Thymus (tissue), 11 donors: ENCODE data around the gene H2AZ2. TPM values are rescaled to one million over a fixed set of nuclear protein-coding genes. Genes with fewer than 3 reads are reported as not detected.

ENCODE experiments used
- DNase-seq, 9 donors: peaks; one replicate each; pipeline ENCODE4 v3.0.0-alpha.2; 2013; ENCODE audit warnings: low spot score in 9 of 9, low read depth in 6 of 9, missing footprints in 1 of 9
- H3K27ac ChIP-seq, 2 donors: one replicate each; pipeline ENCODE4 v1.5.1; 2013; ENCODE audit warnings: control low read depth in 1 of 2, low read depth in 1 of 2, low read length in 1 of 2, mild to moderate bottlenecking in 1 of 2, moderate library complexity in 1 of 2
- H3K27me3 ChIP-seq, 2 donors: one replicate each; pipeline ENCODE4 v1.5.1; 2013; ENCODE audit warnings: low read length in 1 of 2; ENCODE audit not compliant: control insufficient read depth in 2 of 2, insufficient read depth in 1 of 2
- H3K36me3 ChIP-seq, 2 donors: one replicate each; pipeline ENCODE4 v1.5.1; 2013; ENCODE audit warnings: low read length in 1 of 2, mild to moderate bottlenecking in 1 of 2, moderate library complexity in 1 of 2; ENCODE audit not compliant: control insufficient read depth in 2 of 2, insufficient read depth in 2 of 2
- H3K4me1 ChIP-seq, 2 donors: one replicate each; pipeline ENCODE4 v1.5.1; 2013; ENCODE audit warnings: low read length in 2 of 2; ENCODE audit not compliant: control insufficient read depth in 2 of 2, insufficient read depth in 2 of 2
- H3K4me3 ChIP-seq, 2 donors: one replicate each; pipeline ENCODE4 v1.5.1; 2013; ENCODE audit warnings: low read length in 2 of 2, control low read depth in 1 of 2, mild to moderate bottlenecking in 1 of 2
- H3K9me3 ChIP-seq, 2 donors: one replicate each; pipeline ENCODE4 v1.5.1; 2013; ENCODE audit warnings: low read length in 1 of 2, mild to moderate bottlenecking in 1 of 2; ENCODE audit not compliant: control insufficient read depth in 2 of 2, insufficient read depth in 1 of 2
- WGBS: extraction: QIAGEN DNeasy Blood & Tissue Kit; methylation state at CpG from one replicate; pipeline ENCODE4 v1.1.7; 2013; 5-methylcytosine and 5-hydroxymethylcytosine counted together
- polyA plus RNA-seq: library from polyadenylated mRNA; stranded (reverse); fragments of 200-250 nt; gene quantifications from one replicate; pipeline ENCODE4 v1.2.3, GENCODE V29; 2013
- total RNA-seq: library from RNA; stranded (reverse); fragments of 120-200 nt; gene quantifications from one replicate; pipeline ENCODE4 v1.2.4, GENCODE V29; 2013
- donor health status: healthy.

The H2AZ2 gene
- total and polyA plus RNA-seq, 2 donors, result 198 to 243 TPM

DNA sequence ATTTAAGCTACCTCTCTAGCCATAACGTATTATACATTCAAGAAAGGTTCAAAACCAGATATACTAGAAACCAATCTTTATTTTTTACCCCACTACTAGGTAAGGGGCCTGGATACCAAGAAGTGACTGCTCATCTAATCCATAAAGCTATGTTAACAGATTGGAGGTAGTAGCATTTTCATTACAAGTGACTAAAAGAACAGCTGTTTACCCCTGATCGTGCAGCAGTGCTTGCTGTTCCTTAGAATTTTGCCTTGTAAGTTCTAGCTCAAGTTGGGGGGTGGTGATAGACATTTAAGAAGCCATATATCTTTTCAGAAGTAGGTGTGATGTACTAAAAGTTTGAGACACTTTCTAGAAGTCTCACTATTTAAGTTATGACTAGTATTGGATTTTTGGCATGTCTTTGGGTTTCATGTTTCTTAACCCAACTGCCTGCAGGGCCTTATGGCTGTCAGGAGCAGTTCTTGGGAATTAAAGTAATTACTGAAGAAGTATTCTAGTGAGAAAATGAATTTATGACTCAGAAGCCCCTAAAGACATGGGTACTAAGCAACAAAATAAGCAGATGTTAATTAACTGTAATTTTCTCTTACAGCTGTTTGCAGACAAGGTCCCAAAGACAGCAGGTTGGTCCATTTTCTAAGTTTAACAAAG, 49.1 kb downstream of the H2AZ2 start:
- Histone ChIP-seq H3K27ac (no peak overlapping the region), H3K4me1 (peaks cover 6 to 18% of the 10 kb centered on the region in 2 donors), H3K27me3 (no peaks in the 10 kb centered on the region), H3K36me3 (peaks cover 24 to 57% of the 10 kb centered on the region in 2 donors), H3K9me3 (no peaks in the 10 kb centered on the region), H3K4me3 (peak overlapping the region; percentile 7 to 98)
- no peak for DNase-seq
- WGBS, result 18% methylated on average over 2 of the region's 2 CpGs

DNA sequence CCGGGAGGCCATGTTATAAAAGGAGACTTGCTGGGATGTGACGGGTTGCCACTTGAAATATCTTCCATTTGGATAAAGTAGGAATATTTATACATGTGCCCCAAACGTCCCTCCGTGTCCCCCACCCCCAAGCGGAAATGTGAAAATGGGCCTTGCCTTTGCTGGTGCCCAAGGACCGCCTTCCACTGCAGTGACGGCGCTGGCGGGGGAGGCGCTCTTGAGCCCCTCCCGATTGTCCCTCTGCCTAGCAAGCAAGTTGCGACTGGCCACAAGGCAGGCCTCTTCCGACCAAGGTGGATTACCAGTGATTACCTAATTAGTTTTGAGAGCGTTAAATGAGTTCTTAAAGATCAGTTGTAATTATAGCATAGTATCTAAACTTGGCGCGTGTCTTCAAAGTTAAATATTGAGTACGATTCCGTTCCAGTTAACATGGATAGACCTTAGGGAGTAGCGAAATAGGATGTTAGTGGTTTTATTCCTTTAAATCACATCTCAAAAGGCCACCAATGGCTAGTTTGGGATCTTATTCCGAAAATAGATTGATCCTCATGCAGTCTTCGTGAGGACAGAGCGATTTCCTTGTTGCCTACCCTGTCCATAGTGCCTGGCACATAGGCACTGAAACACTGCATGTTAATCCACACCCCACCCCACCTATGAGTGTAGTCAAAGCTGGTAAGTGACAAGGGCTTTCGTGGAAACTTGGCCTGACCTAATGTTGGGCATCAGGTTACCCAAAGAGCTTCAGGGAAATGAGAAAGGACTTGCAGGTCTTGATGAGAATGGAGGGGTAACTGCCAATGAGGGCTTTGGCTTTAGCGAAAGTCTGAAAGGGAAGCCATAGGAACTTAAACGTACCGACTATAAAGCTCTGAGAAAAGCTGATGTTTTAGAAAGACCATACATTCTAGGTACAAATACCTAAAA, 50.3 kb downstream of the H2AZ2 start:
- Histone ChIP-seq H3K36me3 (peaks cover 14 to 46% of the 10 kb centered on the region in 2 donors), H3K4me3 (peak overlapping the region; percentile 52 to 98), H3K27ac (peak overlapping the region; percentile 98), H3K27me3 (no peaks in the 10 kb centered on the region), H3K4me1 (peaks cover 6 to 18% of the 10 kb centered on the region in 2 donors), H3K9me3 (no peaks in the 10 kb centered on the region)
- 5% methylated on average over 26 of the region's 26 CpGs for WGBS
- peak; percentile 64 to 89 (median 75) for DNase-seq

DNA sequence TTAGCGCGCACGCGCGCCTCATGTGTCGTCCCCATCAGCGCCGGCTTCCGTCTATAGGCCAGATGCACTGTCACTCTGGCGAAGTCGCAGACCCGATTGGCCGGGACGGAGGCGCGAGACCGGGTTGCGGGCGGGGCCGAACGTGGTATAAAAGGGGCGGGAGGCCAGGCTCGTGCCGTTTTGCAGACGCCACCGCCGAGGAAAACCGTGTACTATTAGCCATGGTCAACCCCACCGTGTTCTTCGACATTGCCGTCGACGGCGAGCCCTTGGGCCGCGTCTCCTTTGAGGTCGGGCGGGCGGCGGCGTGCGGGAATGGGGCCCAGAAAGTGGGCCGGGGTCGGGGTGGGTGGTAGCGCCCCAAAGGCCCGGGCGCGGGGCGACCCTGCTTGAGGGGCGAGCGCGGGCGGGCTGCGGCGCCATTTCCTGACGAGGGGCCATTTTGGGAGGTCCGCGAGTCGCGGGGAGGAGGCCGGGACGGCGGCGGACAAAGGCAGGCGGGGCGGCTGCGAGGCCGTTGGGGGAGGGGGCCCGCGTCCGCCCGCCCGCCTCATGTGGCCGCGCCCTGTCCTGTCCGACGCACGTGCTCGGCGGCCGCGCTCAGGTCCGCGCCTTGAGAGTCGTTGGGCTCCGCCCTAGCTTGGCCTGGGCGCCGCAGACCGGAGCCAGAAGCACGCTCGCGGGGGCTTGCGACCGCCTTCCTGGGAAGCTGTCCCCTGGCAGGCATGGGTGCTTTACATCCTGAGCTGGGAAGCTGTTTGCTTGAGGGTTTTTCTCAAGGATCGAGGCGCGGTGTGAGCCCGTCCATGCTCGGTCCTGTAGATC, 51.2 kb downstream of the H2AZ2 start, which contains the start of gene PPIA:
PPIA (plus strand) TSS at position 178 of the 825 bp plus-strand sequence; CDS start at position 222, 44 bp downstream.
- Histone ChIP-seq H3K27me3 (no peaks in the 10 kb centered on the region), H3K27ac (peak within 1 kb of the TSS; percentile 98), H3K36me3 (peaks cover 7 to 37% of the 10 kb centered on the region in 2 donors), H3K9me3 (no peaks in the 10 kb centered on the region), H3K4me3 (peak within 1 kb of the TSS; percentile 52 to 98), H3K4me1 (peaks cover 6 to 18% of the 10 kb centered on the region in 2 donors)
- under 1% methylated on average over 99 of the region's 99 CpGs for WGBS
- DNase-seq, result peak; percentile 93 to 99 (median 98)

DNA sequence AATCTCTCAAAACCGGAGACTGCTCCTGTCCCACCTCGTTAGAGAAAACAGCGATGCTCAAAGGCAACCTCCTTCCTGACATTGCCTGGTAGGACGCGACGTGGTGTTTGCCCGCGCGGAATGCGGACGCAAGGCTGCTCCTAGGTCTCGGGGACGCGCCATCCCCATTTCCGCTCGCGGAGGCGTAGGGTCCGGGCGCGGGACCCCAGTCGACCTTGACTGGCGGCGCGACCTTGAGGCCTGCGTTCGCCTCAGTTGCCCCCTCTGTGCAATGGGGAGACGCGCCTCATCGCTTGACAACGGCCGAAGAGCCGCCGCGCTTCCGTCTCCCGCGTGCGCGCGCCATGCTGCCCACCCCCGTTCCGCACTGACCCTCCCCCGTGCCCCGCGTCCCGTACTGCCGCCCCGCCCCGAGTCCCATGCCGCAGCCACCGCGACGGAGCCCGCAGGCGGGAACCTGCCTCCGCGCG, 51.8 kb downstream of the H2AZ2 start:
- H3K27ac ChIP-seq, result peak overlapping the region; percentile 80
- H3K27me3 ChIP-seq, result no peaks in the 10 kb centered on the region
- DNase-seq, result peak in 4 of 9 donors; percentile 13 to 63 (median 40)
- H3K4me1 ChIP-seq, result peaks cover 6 to 18% of the 10 kb centered on the region in 2 donors
- under 1% methylated on average over 59 of the region's 59 CpGs for WGBS
- H3K9me3 ChIP-seq, result no peaks in the 10 kb centered on the region
- H3K4me3 ChIP-seq, result peak overlapping the region; percentile 52 to 98
- peaks cover 5 to 32% of the 10 kb centered on the region in 2 donors for H3K36me3 ChIP-seq

DNA sequence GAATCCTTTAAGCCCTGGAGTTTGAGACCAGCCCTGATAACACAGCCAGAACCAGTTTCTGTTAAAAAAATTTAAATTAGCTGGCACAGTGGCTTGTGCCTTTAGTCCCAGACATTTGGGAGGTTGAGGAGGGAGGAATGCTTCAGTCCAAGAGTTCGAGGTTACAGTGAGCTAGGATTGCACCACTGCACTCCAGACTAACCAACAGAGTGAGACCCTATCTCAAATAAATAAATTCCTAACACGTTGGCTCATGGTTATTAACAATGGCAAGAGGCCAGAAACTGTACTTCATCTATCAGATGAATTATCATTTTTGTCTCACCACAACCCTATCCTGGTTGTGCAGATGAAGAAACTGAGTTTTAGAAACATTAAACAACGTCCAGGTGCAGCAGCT, 53.6 kb downstream of the H2AZ2 start:
- Histone ChIP-seq H3K9me3 (no peaks in the 10 kb centered on the region), H3K27me3 (no peaks in the 10 kb centered on the region), H3K4me1 (peaks cover 6 to 17% of the 10 kb centered on the region in 2 donors), H3K4me3 (no peak overlapping the region), H3K36me3 (peaks cover 0 to 16% of the 10 kb centered on the region in 2 donors), H3K27ac (no peak overlapping the region)
- DNase-seq, result no peak
- WGBS, result 89% methylated on average over 3 of the region's 3 CpGs

DNA sequence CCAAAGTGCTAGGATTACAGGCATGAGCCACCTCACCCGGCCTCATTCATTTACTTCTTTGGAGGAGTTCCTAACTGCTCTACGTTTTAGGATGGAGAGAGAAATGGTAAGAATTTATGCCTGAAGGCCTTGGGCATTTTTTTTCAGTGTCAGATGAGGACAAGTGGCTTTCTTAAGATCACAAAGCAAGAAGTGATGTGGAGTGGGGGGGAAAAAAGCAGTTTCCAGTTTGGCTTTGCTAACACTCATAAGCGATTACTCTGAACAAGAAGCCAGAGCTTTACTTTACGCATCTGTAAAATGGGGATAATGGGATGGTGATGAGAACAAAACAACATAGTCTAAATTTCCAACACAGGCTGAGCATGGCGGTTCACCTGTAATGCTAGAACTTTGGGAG, 54.0 kb downstream of the H2AZ2 start:
- H3K27ac ChIP-seq, result no peak overlapping the region
- H3K4me1 ChIP-seq, result peaks cover 6 to 15% of the 10 kb centered on the region in 2 donors
- peaks cover 0 to 12% of the 10 kb centered on the region in 2 donors for H3K36me3 ChIP-seq
- no peaks in the 10 kb centered on the region for H3K27me3 ChIP-seq
- no peak for DNase-seq
- WGBS, result 97% methylated on average over 5 of the region's 5 CpGs
- no peak overlapping the region for H3K4me3 ChIP-seq
- H3K9me3 ChIP-seq, result no peaks in the 10 kb centered on the region

DNA sequence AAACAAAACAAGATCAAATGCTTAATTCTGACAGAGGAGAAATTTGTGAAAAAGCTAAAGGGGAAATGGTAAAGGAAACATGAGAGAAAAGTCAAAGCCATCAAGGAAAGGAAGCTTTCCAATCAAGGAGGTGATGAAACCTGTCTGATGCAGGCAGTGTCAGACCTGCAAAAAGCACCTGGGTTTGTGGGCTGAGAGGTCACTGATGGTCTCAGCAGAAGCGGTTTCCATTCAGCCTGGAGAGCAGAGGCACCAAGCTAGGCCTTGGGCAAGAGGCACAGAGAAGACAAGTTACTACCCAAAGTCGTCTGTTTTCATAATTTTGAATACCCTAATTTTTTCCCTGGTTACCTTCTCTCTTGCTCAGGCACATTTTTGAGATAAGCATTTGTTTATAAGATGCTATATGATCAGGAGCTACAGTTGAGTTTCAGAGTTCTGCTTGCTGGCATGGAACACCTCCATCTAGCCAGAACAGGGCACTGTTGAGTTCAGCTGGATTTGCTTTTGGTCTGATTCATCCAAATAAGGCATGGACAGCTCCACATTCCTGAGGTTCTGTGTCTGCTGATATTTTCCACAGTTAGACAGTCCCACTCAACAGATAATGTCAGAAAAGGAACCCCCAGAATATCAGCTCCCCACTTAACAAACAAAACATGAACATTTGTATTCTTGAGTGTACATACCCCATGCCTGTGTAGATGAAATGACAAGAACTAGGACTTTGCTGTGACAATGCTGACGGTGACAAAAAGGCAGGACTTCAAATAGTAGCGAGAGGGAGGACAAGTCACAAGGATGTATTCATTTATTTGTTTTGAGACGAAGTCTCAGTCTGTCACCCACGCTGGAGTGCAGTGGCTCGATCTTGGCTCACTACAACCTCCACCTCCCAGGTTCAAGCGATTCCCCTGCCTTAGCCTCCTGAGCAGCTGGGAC, 56.3 kb downstream of the H2AZ2 start:
- Histone ChIP-seq H3K4me3 (no peak overlapping the region), H3K4me1 (peaks cover 3 to 5% of the 10 kb centered on the region in 2 donors), H3K27ac (no peak overlapping the region), H3K27me3 (no peaks in the 10 kb centered on the region), H3K9me3 (no peaks in the 10 kb centered on the region), H3K36me3 (no peaks in the 10 kb centered on the region)
- WGBS, result 96% methylated on average over 8 of the region's 8 CpGs
- no peak for DNase-seq

DNA sequence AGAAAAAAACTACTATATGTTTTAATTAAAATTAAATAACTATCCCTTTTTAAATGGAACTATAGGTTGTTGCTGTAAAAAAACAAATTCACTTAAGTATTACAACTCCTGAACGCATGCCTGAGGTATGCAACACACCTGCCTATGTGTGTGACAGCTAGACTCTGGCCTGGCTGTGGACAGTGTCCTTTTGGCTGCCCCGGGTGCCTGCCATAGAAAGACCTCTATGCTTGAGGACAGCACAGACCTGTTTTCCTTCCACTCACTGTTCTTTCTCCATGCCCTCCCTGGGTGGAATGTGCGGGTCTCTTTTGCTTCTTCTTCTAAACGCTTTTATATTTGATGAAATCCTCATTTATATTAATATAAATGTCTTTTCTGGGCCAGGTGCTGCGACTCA, 57.9 kb downstream of the H2AZ2 start:
- Histone ChIP-seq H3K27me3 (no peaks in the 10 kb centered on the region), H3K4me3 (no peak overlapping the region), H3K27ac (no peak overlapping the region), H3K4me1 (no peaks in the 10 kb centered on the region), H3K36me3 (no peaks in the 10 kb centered on the region), H3K9me3 (no peaks in the 10 kb centered on the region)
- DNase-seq, result no peak
- 98% methylated on average over 5 of the region's 5 CpGs for WGBS
